C4-2B (cell line): ENCODE measurements around the gene CLDN5.

Source experiments
- ZFX ChIP-seq: fragments of 450-650 bp; IDR thresholded peaks from 2 replicates; pipeline ENCODE4 v1.6.1; 2017
- TF ChIP-seq, protein P1 (sequence below): fragments of 450-650 bp; conservative IDR thresholded peaks from 2 replicates; pipeline ENCODE4 v1.5.1; 2017; ENCODE audit warnings: mild to moderate bottlenecking

DNA sequence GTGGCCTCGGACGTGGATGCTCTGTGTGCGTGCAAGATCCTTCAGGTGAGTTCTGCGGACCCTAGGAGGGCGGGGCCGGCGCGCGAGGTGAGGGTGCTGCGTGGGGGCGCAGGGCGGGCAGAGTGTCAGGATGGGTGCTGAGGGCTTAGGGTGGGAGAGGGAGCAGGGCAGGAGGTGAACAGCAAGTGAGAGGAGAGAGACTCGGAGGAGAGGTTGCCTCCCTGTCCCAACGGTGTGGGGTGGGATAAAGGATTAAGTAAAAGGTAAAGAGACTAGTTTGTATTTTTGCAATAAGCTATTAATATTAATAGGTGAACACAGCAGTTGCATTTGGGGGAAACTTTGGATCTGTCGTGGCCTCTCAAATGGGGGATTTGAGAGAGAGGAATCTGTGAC, 44.0 kb downstream of the CLDN5 start:
- TF ChIP-seq, protein P1, sequence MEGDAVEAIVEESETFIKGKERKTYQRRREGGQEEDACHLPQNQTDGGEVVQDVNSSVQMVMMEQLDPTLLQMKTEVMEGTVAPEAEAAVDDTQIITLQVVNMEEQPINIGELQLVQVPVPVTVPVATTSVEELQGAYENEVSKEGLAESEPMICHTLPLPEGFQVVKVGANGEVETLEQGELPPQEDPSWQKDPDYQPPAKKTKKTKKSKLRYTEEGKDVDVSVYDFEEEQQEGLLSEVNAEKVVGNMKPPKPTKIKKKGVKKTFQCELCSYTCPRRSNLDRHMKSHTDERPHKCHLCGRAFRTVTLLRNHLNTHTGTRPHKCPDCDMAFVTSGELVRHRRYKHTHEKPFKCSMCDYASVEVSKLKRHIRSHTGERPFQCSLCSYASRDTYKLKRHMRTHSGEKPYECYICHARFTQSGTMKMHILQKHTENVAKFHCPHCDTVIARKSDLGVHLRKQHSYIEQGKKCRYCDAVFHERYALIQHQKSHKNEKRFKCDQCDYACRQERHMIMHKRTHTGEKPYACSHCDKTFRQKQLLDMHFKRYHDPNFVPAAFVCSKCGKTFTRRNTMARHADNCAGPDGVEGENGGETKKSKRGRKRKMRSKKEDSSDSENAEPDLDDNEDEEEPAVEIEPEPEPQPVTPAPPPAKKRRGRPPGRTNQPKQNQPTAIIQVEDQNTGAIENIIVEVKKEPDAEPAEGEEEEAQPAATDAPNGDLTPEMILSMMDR, result no peak
- TF ChIP-seq ZFX, result no peak
